ENCODE results near the gene DYRK1A. TPM values are rescaled to one million over a fixed set of nuclear protein-coding genes. Genes with fewer than 3 reads are reported as not detected.
A peak's percentile ranks its signal among the peaks of the same experiment; 100 is the strongest.

Gene DYRK1A
- total RNA-seq, 3 donors from 2014 or later (not counting 1 experiment from before 2014, with no cell fraction given) = 149 to 166 (median 153) TPM

GRCh38 chr21:37392441-37392840, 25.9 kb downstream of the DYRK1A start:
- ATAC-seq = no peak
- DNase-seq = no peak
- peak overlapping the region; percentile 78 to 82 for H3K27ac Mint-ChIP-seq
- peaks cover 83% of the 10 kb centered on the region in 2 donors for H3K4me1 Mint-ChIP-seq
- H3K27me3 ChIP-seq (ENCODE audit: control insufficient read depth, insufficient read depth, low read length) = no peaks in the 10 kb centered on the region
- H3K27ac ChIP-seq (ENCODE audit: low read length) = no peak overlapping the region
- no peaks in the 10 kb centered on the region for H3K9me3 Mint-ChIP-seq
- WGBS (ENCODE audit: insufficient coverage) = 91% methylated on average over 4 of the region's 4 CpGs
- no peak for TF ChIP-seq CTCF (IDR thresholded peaks at IDR 0.05)
- peaks cover 46% of the 10 kb centered on the region for H3K4me1 ChIP-seq (ENCODE audit: control insufficient read depth, insufficient read depth, low read length)
- no peaks in the 10 kb centered on the region for H3K36me3 ChIP-seq (ENCODE audit: control insufficient read depth, insufficient read depth, low read length)
- no peak overlapping the region for H3K4me3 ChIP-seq (ENCODE audit: low read length)
- intact Hi-C loops (cut with micrococcal nuclease) = no loop called here
- peak overlapping the region; percentile 53 for H3K4me3 Mint-ChIP-seq
- no peaks in the 10 kb centered on the region for H3K27me3 Mint-ChIP-seq (ENCODE audit: low read depth in 2 of 2)
- no peaks in the 10 kb centered on the region for H3K9me3 ChIP-seq (ENCODE audit: control insufficient read depth, insufficient read depth, low read length)
- no peaks in the 10 kb centered on the region for H3K36me3 Mint-ChIP-seq

- ATAC-seq (peak in 2 of 3 donors; percentile 16 to 26), DNase-seq (no peak)
- intact Hi-C loops (cut with micrococcal nuclease) = no loop called here
- Mint-ChIP-seq H3K4me1 (peaks cover 80 to 83% of the 10 kb centered on the region in 2 donors), H3K4me3 (peak overlapping the region; percentile 59), H3K27ac (peak overlapping the region; percentile 78 to 82), H3K27me3 (ENCODE audit: low read depth in 2 of 2) (no peaks in the 10 kb centered on the region), H3K36me3 (no peaks in the 10 kb centered on the region), H3K9me3 (no peaks in the 10 kb centered on the region)
- H3K4me1 ChIP-seq (ENCODE audit: control insufficient read depth, insufficient read depth, low read length) = peaks cover 50% of the 10 kb centered on the region
- H3K27ac ChIP-seq (ENCODE audit: low read length) = peak overlapping the region; percentile 22
- H3K4me3 ChIP-seq (ENCODE audit: low read length) = no peak overlapping the region
- no peaks in the 10 kb centered on the region for H3K27me3 ChIP-seq (ENCODE audit: control insufficient read depth, insufficient read depth, low read length)
- TF ChIP-seq CTCF (IDR thresholded peaks at IDR 0.05) = no peak
- H3K9me3 ChIP-seq (ENCODE audit: control insufficient read depth, insufficient read depth, low read length) = no peaks in the 10 kb centered on the region
- no peaks in the 10 kb centered on the region for H3K36me3 ChIP-seq (ENCODE audit: control insufficient read depth, insufficient read depth, low read length)
- WGBS (ENCODE audit: insufficient coverage) = 100% methylated on average over 1 of the region's 2 CpGs
Observed at GRCh38 chr21:37393030-37393429, 26.5 kb downstream of the DYRK1A start.

- Mint-ChIP-seq H3K9me3 (no peaks in the 10 kb centered on the region), H3K4me3 (no peak overlapping the region), H3K27ac (peak overlapping the region; percentile 78 to 82), H3K4me1 (peaks cover 85 to 87% of the 10 kb centered on the region in 2 donors), H3K27me3 (ENCODE audit: low read depth in 2 of 2) (no peaks in the 10 kb centered on the region), H3K36me3 (no peaks in the 10 kb centered on the region)
- intact Hi-C loops (cut with micrococcal nuclease) = no loop called here
- peaks cover 47% of the 10 kb centered on the region for H3K4me1 ChIP-seq (ENCODE audit: control insufficient read depth, insufficient read depth, low read length)
- no peaks in the 10 kb centered on the region for H3K9me3 ChIP-seq (ENCODE audit: control insufficient read depth, insufficient read depth, low read length)
- no peaks in the 10 kb centered on the region for H3K36me3 ChIP-seq (ENCODE audit: control insufficient read depth, insufficient read depth, low read length)
- H3K27ac ChIP-seq (ENCODE audit: low read length) = peak overlapping the region; percentile 39
- no peak for TF ChIP-seq CTCF (IDR thresholded peaks at IDR 0.05)
- H3K27me3 ChIP-seq (ENCODE audit: control insufficient read depth, insufficient read depth, low read length) = no peaks in the 10 kb centered on the region
- no peak for DNase-seq
- ATAC-seq = peak; percentile 40 to 57 (median 52)
- WGBS (ENCODE audit: insufficient coverage) = 28% methylated on average over 1 of the region's 3 CpGs
- H3K4me3 ChIP-seq (ENCODE audit: low read length) = no peak overlapping the region
Observed at GRCh38 chr21:37393786-37394185, 27.2 kb downstream of the DYRK1A start.

- intact Hi-C loops (cut with micrococcal nuclease) = no loop called here
- WGBS (ENCODE audit: insufficient coverage) = 80% methylated on average over 2 of the region's 2 CpGs
- Histone ChIP-seq H3K4me1 (ENCODE audit: control insufficient read depth, insufficient read depth, low read length) (peaks cover 36% of the 10 kb centered on the region), H3K4me3 (ENCODE audit: low read length) (no peak overlapping the region), H3K27ac (ENCODE audit: low read length) (no peak overlapping the region), H3K27me3 (ENCODE audit: control insufficient read depth, insufficient read depth, low read length) (no peaks in the 10 kb centered on the region), H3K9me3 (ENCODE audit: control insufficient read depth, insufficient read depth, low read length) (no peaks in the 10 kb centered on the region), H3K36me3 (ENCODE audit: control insufficient read depth, insufficient read depth, low read length) (no peaks in the 10 kb centered on the region)
- Mint-ChIP-seq H3K36me3 (no peaks in the 10 kb centered on the region), H3K4me3 (peak overlapping the region; percentile 7), H3K9me3 (no peaks in the 10 kb centered on the region), H3K4me1 (peaks cover 86 to 89% of the 10 kb centered on the region in 2 donors), H3K27me3 (ENCODE audit: low read depth in 2 of 2) (no peaks in the 10 kb centered on the region), H3K27ac (peak overlapping the region in 1 of 2 donors; percentile 69)
- ATAC-seq = no peak
- no peak for TF ChIP-seq CTCF (IDR thresholded peaks at IDR 0.05)
- no peak for DNase-seq
Observed at GRCh38 chr21:37395961-37396360, 29.4 kb downstream of the DYRK1A start.

Data from natural killer cell (primary cell).